GM23248 (cell line): ENCODE results near the gene VPREB3. TPM values are rescaled to one million over a fixed set of nuclear protein-coding genes. Genes with fewer than 3 reads are reported as not detected.

Experiments
- DNase-seq: peaks from one replicate; pipeline ENCODE4 v3.0.0-alpha.2; 2015
- H2AFZ ChIP-seq: fragments of 200-600 bp; sonication (generic); 2 replicates; pipeline ENCODE4 v1.6.1; 2016; ENCODE audit warnings: antibody characterized with exemption
- H3F3A ChIP-seq: fragments of 200-600 bp; sonication (generic); 2 replicates; pipeline ENCODE4 v1.6.1; 2016; ENCODE audit warnings: mild to moderate bottlenecking, antibody characterized with exemption, mixed run types; ENCODE audit not compliant: insufficient read depth
- H3K27ac ChIP-seq: fragments of 200-600 bp; sonication (generic); 2 replicates; pipeline ENCODE4 v1.5.1; 2016; ENCODE audit warnings: mild to moderate bottlenecking
- H3K27me3 ChIP-seq: fragments of 200-600 bp; sonication (generic); replicated peaks from 2 replicates; pipeline ENCODE4 v1.6.1; 2016; ENCODE audit warnings: mild to moderate bottlenecking; ENCODE audit not compliant: insufficient read depth
- H3K36me3 ChIP-seq: fragments of 200-600 bp; sonication (generic); 2 replicates; pipeline ENCODE4 v1.6.1; 2016; ENCODE audit warnings: low read depth, mild to moderate bottlenecking
- H3K4me1 ChIP-seq: fragments of 200-600 bp; sonication (generic); 2 replicates; pipeline ENCODE4 v1.6.1; 2016; ENCODE audit warnings: mild to moderate bottlenecking; ENCODE audit not compliant: insufficient read depth
- H3K4me2 ChIP-seq: fragments of 200-600 bp; sonication (generic); one replicate; pipeline ENCODE4 v1.6.1; 2016; ENCODE audit warnings: mild to moderate bottlenecking; ENCODE audit not compliant: unreplicated experiment
- H3K4me3 ChIP-seq: fragments of 200-600 bp; sonication (generic); 2 replicates; pipeline ENCODE4 v1.5.1; 2016; ENCODE audit warnings: mild to moderate bottlenecking
- H3K79me2 ChIP-seq: fragments of 200-600 bp; sonication (generic); 2 replicates; pipeline ENCODE4 v1.6.1; 2016; ENCODE audit warnings: mild to moderate bottlenecking; ENCODE audit not compliant: insufficient read depth
- H3K9ac ChIP-seq: fragments of 200-600 bp; sonication (generic); 2 replicates; pipeline ENCODE4 v1.6.1; 2016; ENCODE audit warnings: mild to moderate bottlenecking
- H3K9me2 ChIP-seq: fragments of 200-600 bp; sonication (generic); 2 replicates; pipeline ENCODE4 v1.6.1; 2016; ENCODE audit warnings: mixed run types, mild to moderate bottlenecking, moderate library complexity; ENCODE audit not compliant: insufficient read depth
- H3K9me3 ChIP-seq: fragments of 200-600 bp; sonication (generic); one replicate; pipeline ENCODE4 v1.6.1; 2017; ENCODE audit warnings: low read depth
- H4K20me1 ChIP-seq: fragments of 200-600 bp; sonication (generic); 2 replicates; pipeline ENCODE4 v1.6.0; 2016; ENCODE audit not compliant: insufficient read depth
- EZH2 ChIP-seq: fragments of 200-600 bp; sonication (generic); IDR thresholded peaks from 2 replicates; pipeline ENCODE4 v1.6.1; 2018; ENCODE audit warnings: antibody characterized with exemption, mild to moderate bottlenecking; ENCODE audit not compliant: insufficient read depth, poor library complexity, severe bottlenecking
- EZH2phosphoT487 ChIP-seq: fragments of 200-600 bp; sonication (generic); IDR thresholded peaks from 2 replicates; pipeline ENCODE4 v1.6.1; 2018; ENCODE audit warnings: antibody characterized with exemption, moderate library complexity, mild to moderate bottlenecking, low read depth; ENCODE audit not compliant: insufficient read depth
- WGBS, 2 experiments: methylation state at CpG; one replicate each; pipeline ENCODE4 v1.1.6; 2015 to 2017; ENCODE audit warnings: low lambda C conversion rate in 2 of 2, low coverage in 1 of 2; ENCODE audit errors: missing lambda C conversion rate in 2 of 2; 5-methylcytosine and 5-hydroxymethylcytosine counted together
- in situ Hi-C: fragments of 300-500 bp; cut with MboI; formaldehyde crosslinking; loops from 2 replicates; pipeline ENCODE4 v1.15.0; 2020
- polyA plus RNA-seq: library from polyadenylated mRNA; unstranded; fragments of >200 nt; fragmentation: Nextera tagmentation; extraction: Ambion mirVana; gene quantifications from 2 replicates; pipeline ENCODE4 v1.2.1, GENCODE V29; 2016
- total RNA-seq: library from RNA; depleted of rRNA; stranded (reverse); fragments of >200 nt; shearing (Covaris generic); gene quantifications from 2 replicates; pipeline ENCODE4 v1.2.3, GENCODE V29; 2014

Gene VPREB3
- total and polyA plus RNA-seq, 2 experiments from 2014 or later, result not detected

DNA sequence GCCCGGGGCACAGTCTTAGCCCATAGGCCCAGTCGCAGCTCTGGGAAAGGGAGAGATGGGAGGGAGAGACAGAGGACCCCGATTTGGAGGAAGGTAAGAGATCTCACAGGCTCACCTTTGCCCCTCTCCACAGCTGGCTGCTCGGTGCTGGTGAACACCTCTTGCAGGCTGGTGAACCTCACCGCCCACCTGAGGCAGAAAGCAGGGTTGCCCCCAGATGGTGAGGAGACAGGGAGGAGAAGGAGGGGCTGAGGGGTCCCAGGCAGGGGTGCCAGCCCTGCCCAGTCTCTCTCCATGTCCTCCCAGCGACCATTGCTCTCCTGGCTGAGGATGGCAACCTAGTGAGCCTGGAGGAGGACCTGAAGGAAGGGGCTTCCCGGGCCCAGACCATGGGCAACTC, 9.7 kb upstream of the VPREB3 start:
- H3K79me2 ChIP-seq, result no peaks in the 10 kb centered on the region
- no peak overlapping the region for H3K9ac ChIP-seq
- H4K20me1 ChIP-seq, result no peaks in the 10 kb centered on the region
- H3K4me3 ChIP-seq, result no peak overlapping the region
- in situ Hi-C loops, result no loop called here
- H3K9me2 ChIP-seq, result no peaks in the 10 kb centered on the region
- no peak overlapping the region for H3K27ac ChIP-seq
- TF ChIP-seq EZH2phosphoT487 (no peak), EZH2 (no peak)
- H2AFZ ChIP-seq, result no peak overlapping the region
- H3K4me1 ChIP-seq, result peaks cover 9% of the 10 kb centered on the region
- no peak for DNase-seq
- H3K27me3 ChIP-seq, result no peaks in the 10 kb centered on the region
- no peak overlapping the region for H3K4me2 ChIP-seq
- 44 to 49% methylated on average over 6 to 7 of the region's 7 CpGs for WGBS, 2 experiments
- H3F3A ChIP-seq, result no peaks in the 10 kb centered on the region
- H3K36me3 ChIP-seq, result no peaks in the 10 kb centered on the region
- no peaks in the 10 kb centered on the region for H3K9me3 ChIP-seq

DNA sequence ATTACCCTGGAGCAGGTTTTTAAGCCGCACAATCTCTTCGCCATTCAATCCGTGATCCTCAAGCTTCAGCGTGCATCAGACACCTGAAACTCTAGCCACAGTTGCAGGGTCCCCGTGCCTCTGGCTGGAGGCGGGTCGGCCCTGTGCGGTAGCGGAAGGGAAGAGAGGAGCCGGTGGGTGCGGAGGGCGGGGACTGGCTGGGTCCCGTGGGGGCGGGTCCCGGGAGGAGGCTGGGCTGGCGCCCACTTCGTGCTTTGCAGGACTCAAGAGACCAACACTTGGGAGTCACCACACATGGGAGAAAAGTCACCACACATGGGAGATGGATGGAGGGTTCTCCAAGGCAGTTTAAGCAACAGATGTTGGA, 9.3 kb upstream of the VPREB3 start:
- WGBS, 2 experiments, result 52 to 57% methylated on average over 8 to 17 of the region's 17 CpGs
- Histone ChIP-seq H3K9ac (no peak overlapping the region), H4K20me1 (no peaks in the 10 kb centered on the region), H3K79me2 (no peaks in the 10 kb centered on the region), H3F3A (no peaks in the 10 kb centered on the region), H3K36me3 (no peaks in the 10 kb centered on the region), H3K4me2 (no peak overlapping the region), H3K27ac (no peak overlapping the region), H3K9me2 (no peaks in the 10 kb centered on the region), H3K9me3 (no peaks in the 10 kb centered on the region), H3K4me1 (peaks cover 9% of the 10 kb centered on the region), H3K4me3 (no peak overlapping the region), H3K27me3 (no peaks in the 10 kb centered on the region), H2AFZ (no peak overlapping the region)
- no peak for DNase-seq
- no peak for TF ChIP-seq EZH2
- TF ChIP-seq EZH2phosphoT487, result no peak
- in situ Hi-C loops, result no loop called here

DNA sequence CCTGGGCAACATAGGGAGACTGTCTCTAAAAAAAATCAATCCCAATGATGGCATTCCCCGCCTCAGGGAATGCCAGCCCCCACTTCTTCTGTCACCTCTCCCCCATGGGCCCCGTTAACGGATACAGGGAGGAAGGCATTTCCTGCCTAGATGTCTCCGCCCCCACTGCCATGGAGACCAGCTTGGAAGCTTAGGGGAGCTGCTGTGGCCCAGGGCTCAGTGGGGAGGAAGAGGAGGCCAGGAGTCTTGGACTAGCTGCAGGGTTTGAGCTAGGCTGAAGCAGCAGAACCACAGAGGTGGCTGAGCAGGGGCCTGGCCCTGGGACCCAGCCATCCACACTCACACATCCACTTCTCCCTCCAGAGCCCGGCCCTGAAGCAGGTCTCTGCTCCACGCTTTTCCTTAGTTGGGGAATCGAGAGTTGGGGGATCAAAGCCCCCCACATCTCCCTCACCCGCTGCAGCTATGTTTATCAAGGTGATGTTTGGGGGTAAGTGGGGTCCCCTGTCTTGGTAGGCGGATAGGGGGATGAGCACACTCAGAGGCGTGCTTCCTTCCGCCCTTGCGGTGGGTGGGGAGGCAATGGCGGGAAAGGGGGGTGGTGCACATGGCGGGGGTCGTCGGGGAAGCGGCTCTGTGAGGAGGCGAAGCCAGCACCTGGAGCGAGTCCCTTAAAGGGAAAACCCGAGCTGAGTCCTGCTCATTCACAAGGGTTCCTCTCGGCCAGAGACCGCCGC, 8.8 kb upstream of the VPREB3 start, which contains the start of gene C22orf15:
Gene C22orf15 (plus strand): TSS at position 149 of the 737 bp plus-strand sequence. CDS start 317 bp downstream, at position 466.
- in situ Hi-C loops, result no loop called here
- no peaks in the 10 kb centered on the region for H3K36me3 ChIP-seq
- H3K9ac ChIP-seq, result no peak within 1 kb of the TSS
- no peaks in the 10 kb centered on the region for H3K79me2 ChIP-seq
- peak within 1 kb of the TSS; percentile 82 for H2AFZ ChIP-seq
- no peaks in the 10 kb centered on the region for H3K9me2 ChIP-seq
- no peak for TF ChIP-seq EZH2phosphoT487
- no peak for TF ChIP-seq EZH2
- H4K20me1 ChIP-seq, result no peaks in the 10 kb centered on the region
- DNase-seq, result peak; percentile 49
- 61 to 64% methylated on average over 15 to 23 of the region's 23 CpGs for WGBS, 2 experiments
- H3K27me3 ChIP-seq, result no peaks in the 10 kb centered on the region
- no peak within 1 kb of the TSS for H3K27ac ChIP-seq
- H3F3A ChIP-seq, result no peaks in the 10 kb centered on the region
- H3K9me3 ChIP-seq, result no peaks in the 10 kb centered on the region
- H3K4me1 ChIP-seq, result peaks cover 9% of the 10 kb centered on the region
- 0 out of 2 replicates have a peak within 1 kb of the TSS, but pooled peaks have one; percentile 7 for H3K4me3 ChIP-seq
- H3K4me2 ChIP-seq, result peak within 1 kb of the TSS; percentile 28

DNA sequence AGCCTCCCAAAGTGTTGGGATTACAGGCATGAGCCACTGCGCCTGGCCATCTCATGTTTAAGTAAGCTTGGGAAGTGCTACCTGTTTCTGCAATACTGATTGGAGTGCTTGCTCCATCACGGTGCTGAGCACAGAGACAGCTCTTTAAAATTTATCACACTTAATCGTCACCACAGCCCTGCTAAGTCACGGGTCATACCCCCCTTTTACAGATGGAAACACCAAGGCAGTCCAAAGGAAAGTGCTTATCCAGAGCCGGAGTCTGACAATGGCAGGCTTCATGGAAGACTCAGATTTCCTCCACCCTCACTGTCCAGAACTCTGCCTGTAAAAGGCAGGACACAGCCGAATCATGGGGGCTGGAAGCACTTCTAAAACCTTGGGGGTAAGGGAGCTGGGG, 5.8 kb upstream of the VPREB3 start:
- Histone ChIP-seq H3K4me2 (no peak overlapping the region), H3K79me2 (no peaks in the 10 kb centered on the region), H3K36me3 (no peaks in the 10 kb centered on the region), H3K9me2 (no peaks in the 10 kb centered on the region), H2AFZ (no peak overlapping the region), H3K9me3 (no peaks in the 10 kb centered on the region), H3K27me3 (no peaks in the 10 kb centered on the region), H3K9ac (no peak overlapping the region), H3K27ac (no peak overlapping the region), H3K4me3 (no peak overlapping the region), H3F3A (0 out of 2 replicates have a peak, but pooled peaks cover 4% of the 10 kb centered on the region), H3K4me1 (peaks cover 9% of the 10 kb centered on the region), H4K20me1 (no peaks in the 10 kb centered on the region)
- WGBS, 2 experiments, result 90 to 92% methylated on average over 6 of the region's 6 CpGs
- no peak for TF ChIP-seq EZH2phosphoT487
- no peak for TF ChIP-seq EZH2
- in situ Hi-C loops, result no loop called here
- DNase-seq, result no peak
